ENCODE results near the gene ADD3. TPM values are rescaled to one million over a fixed set of nuclear protein-coding genes. Genes with fewer than 3 reads are reported as not detected.

Gene ADD3
- polyA plus RNA-seq, 1 donor (not counting 4 experiments of a cell fraction or from before 2014, with no cell fraction given) = 61.7 TPM

DNA sequence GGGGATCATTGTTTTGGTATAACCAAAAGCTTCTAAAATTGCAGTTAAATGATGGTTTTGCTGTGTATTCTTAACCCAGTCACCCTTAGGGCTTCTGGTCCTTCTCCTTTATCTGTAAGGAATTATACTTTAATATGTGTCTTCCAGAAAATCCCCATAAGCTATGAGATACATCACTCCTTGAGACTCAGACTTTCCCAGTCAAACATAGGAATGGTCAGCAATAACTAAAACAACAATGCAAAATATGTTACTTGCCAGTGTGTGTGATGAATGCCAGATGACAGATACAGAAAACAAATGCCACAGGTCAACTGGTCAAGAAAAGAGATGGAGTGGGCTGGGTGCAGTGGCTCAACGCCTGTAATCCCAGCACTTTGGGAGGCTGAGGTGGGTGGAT, 10.1 kb downstream of the ADD3 start:
- peaks cover 2% of the 10 kb centered on the region for H3K79me2 ChIP-seq (ENCODE audit: control insufficient read depth, insufficient read depth, low read length)
- H2AFZ ChIP-seq (ENCODE audit: control insufficient read depth, low read length) = no peak overlapping the region
- H3K27me3 ChIP-seq (ENCODE audit: control insufficient read depth, extremely low read depth, insufficient read depth, low read length) = no peaks in the 10 kb centered on the region
- dilution Hi-C loops (cut with MboI; ENCODE audit: extremely low pct_ligation_motif_present, low sequenced_read_pairs) = no loop called here
- no peak overlapping the region for H3K4me2 ChIP-seq (ENCODE audit: control insufficient read depth, extremely low read depth, insufficient read depth, low read depth, low read length)
- H3K4me3 ChIP-seq (ENCODE audit: control insufficient read depth in 2 of 3, extremely low read depth in 1 of 3, insufficient read depth in 2 of 3, low read depth in 1 of 3, low read length in 3 of 3) = no peak overlapping the region
- H3K36me3 ChIP-seq (ENCODE audit: control insufficient read depth in 2 of 2, extremely low read depth in 1 of 2, insufficient read depth in 2 of 2, low read length in 2 of 2) = no peaks in the 10 kb centered on the region
- no peak overlapping the region for H3K9ac ChIP-seq (ENCODE audit: control insufficient read depth, extremely low read depth, insufficient read depth, low read length)
- FAIRE-seq (no peak), DNase-seq (ENCODE audit: low read depth, low spot score) (no peak)
- no peaks in the 10 kb centered on the region for H3K9me1 ChIP-seq (ENCODE audit: control insufficient read depth, extremely low read depth, insufficient read depth, low read length)
- H3K9me3 ChIP-seq (ENCODE audit: control insufficient read depth, low read depth, low read length) = no peaks in the 10 kb centered on the region
- TF ChIP-seq, protein P1, sequence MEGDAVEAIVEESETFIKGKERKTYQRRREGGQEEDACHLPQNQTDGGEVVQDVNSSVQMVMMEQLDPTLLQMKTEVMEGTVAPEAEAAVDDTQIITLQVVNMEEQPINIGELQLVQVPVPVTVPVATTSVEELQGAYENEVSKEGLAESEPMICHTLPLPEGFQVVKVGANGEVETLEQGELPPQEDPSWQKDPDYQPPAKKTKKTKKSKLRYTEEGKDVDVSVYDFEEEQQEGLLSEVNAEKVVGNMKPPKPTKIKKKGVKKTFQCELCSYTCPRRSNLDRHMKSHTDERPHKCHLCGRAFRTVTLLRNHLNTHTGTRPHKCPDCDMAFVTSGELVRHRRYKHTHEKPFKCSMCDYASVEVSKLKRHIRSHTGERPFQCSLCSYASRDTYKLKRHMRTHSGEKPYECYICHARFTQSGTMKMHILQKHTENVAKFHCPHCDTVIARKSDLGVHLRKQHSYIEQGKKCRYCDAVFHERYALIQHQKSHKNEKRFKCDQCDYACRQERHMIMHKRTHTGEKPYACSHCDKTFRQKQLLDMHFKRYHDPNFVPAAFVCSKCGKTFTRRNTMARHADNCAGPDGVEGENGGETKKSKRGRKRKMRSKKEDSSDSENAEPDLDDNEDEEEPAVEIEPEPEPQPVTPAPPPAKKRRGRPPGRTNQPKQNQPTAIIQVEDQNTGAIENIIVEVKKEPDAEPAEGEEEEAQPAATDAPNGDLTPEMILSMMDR (optimal IDR thresholded peaks at IDR 0.05 in 1 of 3, IDR thresholded peaks at IDR 0.05 in 1 of 3, conservative IDR thresholded peaks at IDR 0.05 in 1 of 3; ENCODE audit: extremely low read depth in 1 of 3, insufficient read depth in 2 of 3, low read length in 3 of 3) = no peak
- no peaks in the 10 kb centered on the region for H4K20me1 ChIP-seq (ENCODE audit: control insufficient read depth, extremely low read depth, insufficient read depth, low read length)
- H3K27ac ChIP-seq (ENCODE audit: control insufficient read depth, insufficient read depth, low read length) = no peak overlapping the region
- H3K4me1 ChIP-seq (ENCODE audit: control insufficient read depth, extremely low read depth, insufficient read depth, low read length) = peaks cover 10% of the 10 kb centered on the region

DNA sequence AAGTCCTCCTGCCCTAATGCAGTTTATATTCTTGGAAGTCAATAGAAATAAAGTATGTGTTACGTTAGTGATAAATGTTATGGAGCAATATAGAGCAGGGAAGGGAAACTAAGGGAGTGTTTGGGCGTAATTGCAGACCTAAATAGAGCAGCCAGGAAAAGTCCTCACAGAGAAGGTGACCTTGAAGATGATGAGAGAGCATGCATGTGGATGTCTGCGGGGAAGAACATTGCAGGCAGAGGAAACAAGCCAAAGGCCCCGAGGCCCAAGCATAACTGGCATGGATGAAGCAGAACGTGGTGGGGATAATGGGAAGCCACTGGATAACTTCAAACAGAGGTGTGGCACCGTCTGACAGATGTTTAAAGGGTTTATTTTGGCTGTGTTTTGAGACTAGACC, 12.5 kb downstream of the ADD3 start:
- Histone ChIP-seq H3K9me1 (ENCODE audit: control insufficient read depth, extremely low read depth, insufficient read depth, low read length) (no peaks in the 10 kb centered on the region), H3K4me3 (ENCODE audit: control insufficient read depth in 2 of 3, extremely low read depth in 1 of 3, insufficient read depth in 2 of 3, low read depth in 1 of 3, low read length in 3 of 3) (no peak overlapping the region), H4K20me1 (ENCODE audit: control insufficient read depth, extremely low read depth, insufficient read depth, low read length) (no peaks in the 10 kb centered on the region), H3K4me2 (ENCODE audit: control insufficient read depth, extremely low read depth, insufficient read depth, low read depth, low read length) (no peak overlapping the region), H3K27me3 (ENCODE audit: control insufficient read depth, extremely low read depth, insufficient read depth, low read length) (no peaks in the 10 kb centered on the region), H3K79me2 (ENCODE audit: control insufficient read depth, insufficient read depth, low read length) (peaks cover 2% of the 10 kb centered on the region), H2AFZ (ENCODE audit: control insufficient read depth, low read length) (no peak overlapping the region), H3K9ac (ENCODE audit: control insufficient read depth, extremely low read depth, insufficient read depth, low read length) (no peak overlapping the region), H3K36me3 (ENCODE audit: control insufficient read depth in 2 of 2, extremely low read depth in 1 of 2, insufficient read depth in 2 of 2, low read length in 2 of 2) (no peaks in the 10 kb centered on the region), H3K9me3 (ENCODE audit: control insufficient read depth, low read depth, low read length) (no peaks in the 10 kb centered on the region), H3K4me1 (ENCODE audit: control insufficient read depth, extremely low read depth, insufficient read depth, low read length) (no peaks in the 10 kb centered on the region), H3K27ac (ENCODE audit: control insufficient read depth, insufficient read depth, low read length) (no peak overlapping the region)
- dilution Hi-C loops (cut with MboI; ENCODE audit: extremely low pct_ligation_motif_present, low sequenced_read_pairs) = no loop called here
- no peak for FAIRE-seq
- TF ChIP-seq, protein P1 (optimal IDR thresholded peaks at IDR 0.05 in 1 of 3, IDR thresholded peaks at IDR 0.05 in 1 of 3, conservative IDR thresholded peaks at IDR 0.05 in 1 of 3; ENCODE audit: extremely low read depth in 1 of 3, insufficient read depth in 2 of 3, low read length in 3 of 3) = no peak
- TF ChIP-seq EZH2 (IDR thresholded peaks at IDR 0.05; ENCODE audit: low read length) = no peak
- no peak for DNase-seq (ENCODE audit: low read depth, low spot score)

Measured in keratinocyte (primary cell).